ENCODE measurements around the gene PRR33. TPM values are rescaled to one million over a fixed set of nuclear protein-coding genes. Genes with fewer than 3 reads are reported as not detected.

Gene PRR33
- total RNA-seq, 1 experiment from 2014 or later = not detected

- no peak overlapping the region for H3K27ac ChIP-seq (ENCODE audit: low read length)
- H3K9ac ChIP-seq (ENCODE audit: low read length) = no peak overlapping the region
- no peaks in the 10 kb centered on the region for H3K9me3 ChIP-seq (ENCODE audit: low read length)
- no peaks in the 10 kb centered on the region for H3K27me3 ChIP-seq (ENCODE audit: low read length)
- BruUV-seq (replicated peaks) = no TSS peak
- no peaks in the 10 kb centered on the region for H3K79me2 ChIP-seq (ENCODE audit: low read length)
- CTCF ChIA-PET = no interaction called here
- no peaks in the 10 kb centered on the region for H3K36me3 ChIP-seq (ENCODE audit: low read depth, low read length)
- H4K20me1 ChIP-seq (ENCODE audit: low read length) = no peaks in the 10 kb centered on the region
- H3K4me2 ChIP-seq (ENCODE audit: low read length) = no peak overlapping the region
- no peak overlapping the region for H3K4me3 ChIP-seq (ENCODE audit: low read length)
- TF ChIP-seq CTCF (conservative IDR thresholded peaks at IDR 0.05; ENCODE audit: low read depth, low read length) (no peak), EZH2 (IDR thresholded peaks at IDR 0.05; ENCODE audit: low read length, unreplicated experiment) (no peak), EZH2phosphoT487 (IDR thresholded peaks at IDR 0.05; ENCODE audit: borderline replicate concordance, low read length) (no peak)
- H3F3A ChIP-seq (ENCODE audit: low read length, unreplicated experiment) = no peaks in the 10 kb centered on the region
- H2AFZ ChIP-seq (ENCODE audit: low read length) = no peak overlapping the region
- no peaks in the 10 kb centered on the region for H3K4me1 ChIP-seq (ENCODE audit: insufficient read depth, low read length)
- no peaks in the 10 kb centered on the region for H3K9me2 ChIP-seq (replicated peaks; ENCODE audit: low read length)
- POLR2A ChIA-PET (ENCODE audit: unreplicated experiment) = no interaction called here
- DNase-seq = no peak
- no peak for ATAC-seq
- intact Hi-C loops (cut with micrococcal nuclease) = no loop called here
Observed at GRCh38 chr11:1933416-1934334, 42.0 kb upstream of the PRR33 start.

GRCh38 chr11:1932681-1933080, 41.0 kb upstream of the PRR33 start:
- POLR2A ChIA-PET (ENCODE audit: unreplicated experiment) = no interaction called here
- Histone ChIP-seq H3K27me3 (ENCODE audit: low read length) (no peaks in the 10 kb centered on the region), H3K27ac (ENCODE audit: low read length) (no peak overlapping the region), H4K20me1 (ENCODE audit: low read length) (no peaks in the 10 kb centered on the region), H3F3A (ENCODE audit: low read length, unreplicated experiment) (no peaks in the 10 kb centered on the region), H3K9ac (ENCODE audit: low read length) (no peak overlapping the region), H3K36me3 (ENCODE audit: low read depth, low read length) (no peaks in the 10 kb centered on the region), H2AFZ (ENCODE audit: low read length) (no peak overlapping the region), H3K4me3 (ENCODE audit: low read length) (no peak overlapping the region), H3K4me2 (ENCODE audit: low read length) (no peak overlapping the region), H3K79me2 (ENCODE audit: low read length) (no peaks in the 10 kb centered on the region), H3K9me2 (replicated peaks; ENCODE audit: low read length) (no peaks in the 10 kb centered on the region), H3K9me3 (ENCODE audit: low read length) (no peaks in the 10 kb centered on the region), H3K4me1 (ENCODE audit: insufficient read depth, low read length) (no peaks in the 10 kb centered on the region)
- DNase-seq = no peak
- intact Hi-C loops (cut with micrococcal nuclease) = no loop called here
- ATAC-seq = no peak
- TF ChIP-seq CTCF (conservative IDR thresholded peaks at IDR 0.05; ENCODE audit: low read depth, low read length) = no peak
- no peak for TF ChIP-seq EZH2 (IDR thresholded peaks at IDR 0.05; ENCODE audit: low read length, unreplicated experiment)
- TF ChIP-seq EZH2phosphoT487 (IDR thresholded peaks at IDR 0.05; ENCODE audit: borderline replicate concordance, low read length) = no peak
- CTCF ChIA-PET = no interaction called here
- BruUV-seq (replicated peaks) = no TSS peak

- Histone ChIP-seq H3K4me1 (ENCODE audit: insufficient read depth, low read length) (no peaks in the 10 kb centered on the region), H3K27me3 (ENCODE audit: low read length) (no peaks in the 10 kb centered on the region), H3F3A (ENCODE audit: low read length, unreplicated experiment) (no peaks in the 10 kb centered on the region), H4K20me1 (ENCODE audit: low read length) (no peaks in the 10 kb centered on the region), H3K9me2 (replicated peaks; ENCODE audit: low read length) (no peaks in the 10 kb centered on the region), H3K4me3 (ENCODE audit: low read length) (no peak overlapping the region), H3K9me3 (ENCODE audit: low read length) (no peaks in the 10 kb centered on the region), H3K36me3 (ENCODE audit: low read depth, low read length) (no peaks in the 10 kb centered on the region), H3K27ac (ENCODE audit: low read length) (no peak overlapping the region), H3K4me2 (ENCODE audit: low read length) (no peak overlapping the region), H2AFZ (ENCODE audit: low read length) (no peak overlapping the region), H3K79me2 (ENCODE audit: low read length) (no peaks in the 10 kb centered on the region), H3K9ac (ENCODE audit: low read length) (no peak overlapping the region)
- no TSS peak for BruUV-seq (replicated peaks)
- ATAC-seq = no peak
- ChIA-PET CTCF (no interaction called here), POLR2A (ENCODE audit: unreplicated experiment) (no interaction called here)
- no peak for DNase-seq
- intact Hi-C loops (cut with micrococcal nuclease) = no loop called here
- TF ChIP-seq CTCF (conservative IDR thresholded peaks at IDR 0.05; ENCODE audit: low read depth, low read length) (no peak), EZH2 (IDR thresholded peaks at IDR 0.05; ENCODE audit: low read length, unreplicated experiment) (no peak), EZH2phosphoT487 (IDR thresholded peaks at IDR 0.05; ENCODE audit: borderline replicate concordance, low read length) (no peak)
Observed at GRCh38 chr11:1932105-1932480, 40.4 kb upstream of the PRR33 start.
